Limb (tissue), 2 donors: ENCODE results near the gene CHPF.

Source experiments
- DNase-seq, 2 donors: peaks; one replicate each; pipeline ENCODE4 v3.0.0-alpha.2; 2016; ENCODE audit errors: extremely low spot score in 2 of 2

Gene CHPF

DNA sequence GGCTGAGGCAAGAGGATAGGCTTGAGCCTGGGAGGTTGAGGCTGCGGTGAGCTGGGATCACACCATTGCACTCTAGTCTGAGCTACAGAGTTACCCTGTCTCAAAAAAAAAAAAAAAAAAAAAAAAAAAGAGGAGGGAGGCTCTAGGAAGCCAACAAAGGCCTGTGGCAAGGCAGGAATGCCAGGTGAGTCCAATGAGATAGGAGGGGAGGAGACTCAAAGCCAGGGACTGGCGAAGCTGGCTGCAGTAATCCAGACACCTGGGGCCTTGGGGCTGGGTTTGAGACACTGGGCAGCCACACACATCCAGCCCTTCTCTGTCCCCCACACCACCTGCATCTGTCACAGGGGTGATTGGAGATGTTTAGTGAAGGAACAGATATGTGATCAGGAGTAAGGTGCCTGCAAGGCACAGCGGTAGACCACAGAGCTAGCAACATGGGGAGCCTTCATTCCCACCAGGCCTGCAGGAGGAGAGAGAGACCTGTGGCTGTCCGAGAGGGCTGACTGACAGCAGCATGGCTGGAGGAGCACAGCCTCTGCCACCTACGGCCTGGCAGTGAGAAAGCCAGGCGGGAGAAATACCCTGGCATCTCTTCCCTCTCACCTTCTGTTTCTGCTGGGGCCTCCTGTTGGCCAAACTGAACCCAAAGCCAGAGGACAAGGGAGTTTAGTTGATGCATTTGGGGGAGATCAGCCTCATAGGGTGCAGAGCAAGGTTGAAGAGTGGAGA lies 9.5 kb downstream of the CHPF start:
- no peak for DNase-seq

- no peak for DNase-seq
These were observed 11.3 kb downstream of the CHPF start for GRCh38 chr2:219532378-219532649.

GRCh38 chr2:219531639-219532377 lies 11.8 kb downstream of the CHPF start:
- no peak for DNase-seq

- DNase-seq, result peak; percentile 86 to 94
These were observed 13.3 kb downstream of the CHPF start for GRCh38 chr2:219530048-219530963.

- DNase-seq, result no peak
These were observed 16.1 kb downstream of the CHPF start for GRCh38 chr2:219527472-219527871.

- DNase-seq, result no peak
These were observed 16.6 kb downstream of the CHPF start for GRCh38 chr2:219527076-219527394.

DNA sequence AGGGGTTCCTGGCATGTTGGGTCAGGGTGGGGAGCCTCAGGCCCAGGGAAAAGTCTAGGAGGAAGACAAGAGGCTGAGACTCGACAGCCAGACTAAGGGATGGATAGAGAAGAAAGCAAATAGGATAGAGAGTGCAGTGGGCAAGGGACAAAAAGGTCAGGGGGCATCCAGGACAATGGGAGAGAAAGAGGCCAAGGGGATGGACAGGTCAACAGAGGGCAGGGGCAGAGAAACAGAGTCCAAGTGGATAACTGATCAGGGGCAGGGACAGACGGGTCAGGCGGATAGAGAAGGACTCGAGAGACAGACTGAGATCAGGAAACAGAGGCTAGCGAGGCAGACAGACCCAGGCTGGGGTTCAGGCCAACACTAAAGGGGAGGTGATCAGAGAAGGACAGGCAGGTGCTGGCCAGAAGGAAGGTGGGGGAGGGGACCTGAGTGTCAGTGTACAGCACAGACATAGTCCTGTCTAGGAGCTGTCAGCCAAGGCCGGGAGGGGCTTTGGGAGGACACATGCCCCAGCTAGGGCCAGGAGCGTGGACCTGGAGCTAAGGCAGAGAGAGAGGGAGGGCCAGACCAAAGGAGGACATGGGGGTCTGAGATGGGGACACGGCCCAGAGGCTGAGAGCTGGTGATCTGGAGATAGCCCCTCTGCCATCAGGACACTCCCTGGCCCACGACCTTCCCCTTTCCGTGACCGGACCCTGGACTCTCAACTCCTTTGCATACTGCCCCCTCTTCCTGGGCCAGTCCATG lies 17.1 kb downstream of the CHPF start:
- DNase-seq, result no peak

- DNase-seq, result no peak
These were observed 17.9 kb downstream of the CHPF start for GRCh38 chr2:219525533-219526232.

- DNase-seq, result no peak
These were observed 18.8 kb downstream of the CHPF start for GRCh38 chr2:219524817-219525216.

- no peak for DNase-seq
These were observed 20.5 kb downstream of the CHPF start for GRCh38 chr2:219523031-219523671.

DNA sequence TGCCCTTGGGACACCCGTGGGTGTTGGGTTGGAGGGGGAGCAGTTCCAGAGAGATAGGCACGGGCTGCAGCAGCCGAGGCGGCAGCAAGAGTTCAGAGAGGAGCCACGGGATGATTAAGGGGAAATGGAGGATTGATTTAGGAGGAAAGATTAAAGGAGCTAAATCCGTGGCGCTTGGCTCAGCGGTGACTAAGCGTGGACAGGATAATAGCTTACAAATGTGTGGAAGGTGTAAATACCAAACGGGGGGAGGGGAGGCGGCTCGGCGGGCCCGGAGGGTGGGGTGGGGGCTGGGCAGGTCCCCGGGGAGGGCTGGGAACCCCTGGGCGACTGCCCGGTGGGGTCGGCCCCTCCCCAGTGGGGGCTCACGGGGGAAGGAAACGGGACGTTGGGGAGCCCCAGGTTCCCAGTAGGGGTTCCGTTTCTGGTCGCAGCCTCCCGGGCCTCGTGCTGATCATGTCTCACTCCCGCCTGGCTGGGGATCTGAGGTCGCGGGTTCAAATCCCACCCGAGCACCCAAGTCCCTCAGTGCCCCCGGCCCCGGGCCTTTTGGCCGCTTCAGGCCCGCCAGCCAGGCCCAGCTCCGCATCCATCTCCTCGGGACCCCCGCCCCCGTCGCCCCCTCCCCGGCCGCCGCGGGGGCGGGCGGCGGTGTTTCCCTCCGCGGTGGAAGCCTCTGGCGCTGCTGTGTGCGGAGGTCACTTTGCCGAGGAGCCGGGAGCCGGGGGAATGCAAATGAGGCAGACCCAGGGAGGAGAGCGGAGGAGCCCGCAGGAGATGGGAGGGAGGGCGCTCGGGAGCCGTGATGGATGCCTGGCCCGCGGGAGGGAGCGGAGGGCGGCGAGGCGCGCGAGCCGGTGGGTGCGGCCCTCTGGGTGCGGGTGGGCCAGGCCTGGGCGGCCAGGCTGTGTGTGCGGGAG lies 21.2 kb downstream of the CHPF start:
- peak in 1 of 2 donors; percentile 74 for DNase-seq

DNA sequence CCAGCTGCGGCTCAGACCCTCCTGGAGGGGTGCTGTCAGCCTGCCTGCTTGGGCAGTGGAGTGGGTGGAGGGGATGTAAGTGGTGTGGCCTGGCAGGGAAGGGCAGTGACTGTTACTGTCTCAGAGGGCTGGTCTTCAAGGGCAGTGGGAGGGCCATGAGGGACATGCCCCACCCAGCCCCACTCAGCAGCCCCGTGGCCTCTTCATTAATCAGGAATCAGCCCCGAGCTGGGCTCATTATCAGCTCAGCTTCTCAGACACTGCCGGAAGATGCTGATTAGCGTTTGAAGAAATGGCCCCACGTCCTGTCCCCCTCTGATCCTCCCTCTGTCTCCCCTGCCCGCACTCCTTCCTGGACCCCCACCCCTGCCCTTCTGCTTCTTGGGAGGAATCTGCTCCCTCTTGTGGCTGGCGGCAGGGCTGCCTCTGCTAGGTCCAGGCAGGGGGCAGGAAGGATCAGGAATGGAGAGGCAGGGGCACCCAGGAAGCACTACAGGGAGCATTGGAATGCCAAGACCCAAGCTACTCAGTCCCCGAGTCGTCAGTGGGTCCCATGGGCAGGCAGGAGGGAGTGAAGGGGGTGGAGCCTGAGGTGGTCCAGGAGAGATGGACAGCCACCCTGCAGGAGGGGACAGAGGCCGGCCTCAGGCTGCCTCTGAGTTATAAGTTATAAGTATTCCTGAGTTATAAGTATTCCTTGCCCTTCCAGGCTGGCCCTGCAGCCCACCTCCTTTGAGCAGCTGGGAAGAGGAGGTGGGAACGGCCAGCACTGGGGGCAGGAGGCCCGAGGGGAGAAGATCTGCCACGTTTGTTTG lies 22.3 kb downstream of the CHPF start:
- DNase-seq, result no peak

- DNase-seq, result no peak
These were observed 23.5 kb downstream of the CHPF start for GRCh38 chr2:219520079-219520478.

GRCh38 chr2:219519526-219519916 lies 24.1 kb downstream of the CHPF start:
- no peak for DNase-seq

DNA sequence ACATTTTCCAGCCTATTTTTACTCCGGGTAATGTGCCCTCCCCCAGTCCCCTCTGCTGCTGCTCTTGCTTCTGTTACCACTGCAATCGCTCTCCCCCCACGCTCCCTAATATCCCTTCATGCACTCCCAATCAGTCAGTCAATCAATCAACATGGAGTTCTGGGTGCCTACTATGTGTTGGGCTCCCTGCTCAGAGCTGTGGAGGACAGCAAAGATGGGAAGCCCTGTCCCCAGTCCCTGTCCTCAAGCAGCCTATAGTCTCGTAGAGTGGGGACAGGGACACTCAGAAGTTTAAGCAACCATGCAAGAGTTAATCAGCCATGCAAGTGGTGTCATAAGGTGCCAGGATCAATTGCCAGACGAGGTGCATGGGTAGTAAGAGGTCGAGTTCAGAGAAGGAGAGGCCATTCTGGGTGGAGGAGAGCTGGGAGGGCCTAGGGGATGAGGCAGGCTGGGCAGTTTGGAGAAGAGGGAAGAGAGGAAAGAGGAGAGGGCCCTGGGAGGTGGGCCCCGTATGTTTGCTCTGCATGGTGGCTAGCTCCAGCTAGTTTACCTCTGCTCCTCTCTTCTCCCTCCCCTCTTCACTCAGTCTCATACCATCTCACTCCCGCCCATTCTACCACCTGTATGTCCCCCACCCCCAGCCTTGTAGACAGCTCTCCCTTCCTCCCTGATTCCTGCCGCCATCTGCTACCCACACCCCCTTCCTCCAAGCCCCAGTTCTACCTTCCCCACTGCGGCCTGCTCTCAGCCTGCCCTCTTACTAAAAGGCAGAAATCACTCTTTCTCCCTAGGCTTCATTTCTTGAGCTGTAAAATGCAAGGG lies 25.4 kb downstream of the CHPF start:
- no peak for DNase-seq

DNA sequence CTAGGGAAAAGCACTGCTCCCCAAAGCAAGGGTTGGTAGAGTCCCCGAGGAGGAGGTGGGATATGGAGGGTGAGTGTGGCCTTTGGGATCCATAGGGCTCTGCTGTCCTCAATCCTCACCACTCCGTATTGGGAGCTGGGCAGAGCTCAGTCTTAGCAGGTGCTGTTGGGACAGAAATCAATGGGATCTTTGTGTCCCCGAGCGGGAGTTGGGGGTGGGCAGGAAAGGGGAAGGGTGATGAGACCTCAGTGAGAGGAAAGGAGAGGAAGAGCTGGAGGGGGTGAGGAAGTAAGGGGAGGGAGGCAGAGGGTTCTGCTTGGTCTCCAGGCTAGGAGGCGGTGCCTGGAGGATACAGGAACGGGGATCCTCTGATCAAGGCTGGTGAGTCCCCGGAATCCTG lies 26.7 kb downstream of the CHPF start:
- DNase-seq, result no peak

DNA sequence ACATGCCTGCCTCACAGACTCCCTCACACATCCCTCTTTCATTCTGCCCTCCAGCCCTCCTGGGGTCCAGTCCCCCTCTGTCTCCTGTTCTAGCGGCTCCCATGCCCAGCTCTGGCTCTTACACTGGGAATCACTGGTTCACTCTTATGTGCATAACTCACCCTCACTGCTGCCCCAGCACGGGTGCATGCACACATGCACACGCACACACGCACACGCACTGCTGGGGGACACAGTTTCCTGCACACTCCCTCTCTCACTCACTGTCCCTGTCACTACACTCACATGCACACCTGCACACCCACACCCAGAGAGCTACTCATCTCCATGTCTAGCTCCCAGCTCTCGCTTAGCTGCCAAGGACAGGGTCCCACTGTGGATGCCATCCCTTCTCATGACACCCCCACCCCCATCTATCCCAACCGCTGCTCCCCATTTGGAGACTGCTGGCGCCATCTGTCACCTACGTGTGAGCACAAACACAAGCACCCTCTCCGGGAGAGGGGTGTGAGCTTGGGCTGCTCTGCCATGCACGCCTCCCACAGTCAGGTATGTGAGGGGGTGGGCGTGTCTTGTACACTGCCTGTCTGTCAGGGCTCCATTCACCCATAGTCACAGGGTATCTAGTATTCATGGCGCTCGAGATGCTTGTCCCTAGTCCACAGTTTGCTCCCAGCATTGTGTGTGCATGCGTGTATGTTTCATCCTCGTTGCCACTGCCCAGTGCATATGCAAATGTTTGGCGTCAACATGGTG lies 27.6 kb downstream of the CHPF start:
- DNase-seq, result no peak
